Upper lobe of left lung (tissue), 4 donors: Measurements from ENCODE around the gene HERPUD2.

Experiments used
- CTCF ChIP-seq, 6 experiments: fragments of 450-650 bp in 4 of 6; fragments of 200-600 bp in 2 of 6; sonication (generic) in 2 of 6; IDR thresholded peaks; one replicate each; pipeline ENCODE4 v1.5.1; 2016 to 2019; ENCODE audit warnings: antibody characterized with exemption in 6 of 6
- EP300 ChIP-seq, 4 donors: sonication (generic); formaldehyde crosslinking; IDR thresholded peaks; one replicate each; pipeline ENCODE4 v1.5.1; 2017; ENCODE audit warnings: antibody characterized with exemption in 4 of 4, control low read depth in 2 of 4

- no peak for TF ChIP-seq EP300 (IDR thresholded peaks at IDR 0.05)
- no peak for TF ChIP-seq CTCF (IDR thresholded peaks at IDR 0.05)
Observed at GRCh38 chr7:35722054-35722849, 27.3 kb upstream of the HERPUD2 start.
